B cell (primary cell): ENCODE results near the gene CFAP97D2. TPM values are rescaled to one million over a fixed set of nuclear protein-coding genes. Genes with fewer than 3 reads are reported as not detected.

Experiments used
- ATAC-seq: fragments of 200-7000 bp; cut with Tn5 transposase; one replicate; pipeline ENCODE4 v1.10.0; 2021; ENCODE audit warnings: low read depth, mild to moderate bottlenecking, moderate number of reproducible peaks, moderate library complexity
- CTCF ChIA-PET: fragments of 350-600 bp; sonication (Branson Sonifier 250); formaldehyde crosslinking; loops from one replicate; lab custom pipeline; 2021; ENCODE audit warnings: antibody characterized with exemption, inconsistent platforms; lab: Charles Lee
- POLR2A ChIA-PET: fragments of 350-600 bp; sonication (Branson Sonifier 250); formaldehyde crosslinking; loops from one replicate; lab custom pipeline; 2021; ENCODE audit warnings: antibody characterized with exemption; lab: Charles Lee
- DNase-seq: peaks from one replicate; pipeline ENCODE4 v3.0.0; 2013
- H2AFZ ChIP-seq: 2 replicates; pipeline ENCODE4 v1.6.1; 2012; ENCODE audit warnings: mild to moderate bottlenecking, low read depth, low read length; ENCODE audit not compliant: insufficient read depth, poor library complexity, severe bottlenecking
- H3K27ac ChIP-seq, 2 donors: 1 replicate in 1 of 2; 2 replicates in 1 of 2; pipeline ENCODE4 v1.5.1; 2012 to 2013; ENCODE audit warnings: low read length in 2 of 2, mild to moderate bottlenecking in 2 of 2, moderate library complexity in 1 of 2
- H3K27me3 ChIP-seq, 4 experiments: fragments of 200-600 bp in 1 of 4; sonication (generic) in 1 of 4; replicated peaks in 1 of 4; 1 replicate in 2 of 4; 2 replicates in 2 of 4; pipeline versions ENCODE4 v1.6.1 to v1.7.0; 2013 to 2016; ENCODE audit warnings: low read length in 3 of 4, mild to moderate bottlenecking in 2 of 4, mixed read lengths in 1 of 4, moderate library complexity in 1 of 4; ENCODE audit not compliant: insufficient read depth in 4 of 4, control insufficient read depth in 3 of 4; ENCODE audit errors: control extremely low read depth in 1 of 4
- H3K36me3 ChIP-seq, 2 experiments: replicated peaks in 1 of 2; 1 replicate in 1 of 2; 2 replicates in 1 of 2; pipeline versions ENCODE4 v1.6.1 to v1.7.1; 2013; ENCODE audit warnings: low read length in 1 of 2; ENCODE audit not compliant: insufficient read depth in 2 of 2, control insufficient read depth in 1 of 2; ENCODE audit errors: control extremely low read depth in 1 of 2, extremely low read depth in 1 of 2
- H3K4me1 ChIP-seq, 2 donors: fragments of 200-600 bp in 1 of 2; sonication (generic) in 1 of 2; 1 replicate in 1 of 2; 2 replicates in 1 of 2; pipeline versions ENCODE4 v1.5.1 to v1.6.1; 2013 to 2017; ENCODE audit warnings: low read length in 2 of 2; ENCODE audit not compliant: control insufficient read depth in 2 of 2, insufficient read depth in 2 of 2
- H3K4me2 ChIP-seq: replicated peaks from 2 replicates; pipeline ENCODE3; 2012; ENCODE audit warnings: mild to moderate bottlenecking, low read depth, low read length; ENCODE audit not compliant: poor library complexity, severe bottlenecking
- H3K4me3 ChIP-seq, 5 experiments: fragments of 200-600 bp in 1 of 5; sonication (generic) in 1 of 5; 1 replicate in 3 of 5; 2 replicates in 2 of 5; pipeline versions ENCODE4 v1.5.1 to v1.7.0; 2011 to 2016; ENCODE audit warnings: low read length in 4 of 5, mild to moderate bottlenecking in 4 of 5, low read depth in 2 of 5, control low read depth in 1 of 5, moderate library complexity in 1 of 5; ENCODE audit not compliant: insufficient read depth in 1 of 5; ENCODE audit errors: control extremely low read depth in 1 of 5, extremely low read depth in 1 of 5
- H3K79me2 ChIP-seq: fragments of 200-600 bp; sonication (generic); one replicate; pipeline ENCODE4 v1.6.0; 2016; ENCODE audit warnings: low read length; ENCODE audit not compliant: control insufficient read depth, insufficient read depth
- H3K9ac ChIP-seq: fragments of 200-600 bp; sonication (generic); 2 replicates; pipeline ENCODE4 v1.6.1; 2017; ENCODE audit warnings: mild to moderate bottlenecking, low read length, moderate library complexity
- H3K9me3 ChIP-seq, 3 donors: one replicate each; pipeline versions ENCODE4 v1.6.1 to v1.7.1; 2013; ENCODE audit warnings: low read length in 2 of 3; ENCODE audit not compliant: control insufficient read depth in 2 of 3, insufficient read depth in 1 of 3; ENCODE audit errors: control extremely low read depth in 1 of 3
- H4K20me1 ChIP-seq: 2 replicates; pipeline ENCODE4 v1.6.0; 2012; ENCODE audit warnings: mild to moderate bottlenecking, low read length; ENCODE audit not compliant: insufficient read depth, control insufficient read depth, poor library complexity, severe bottlenecking
- H3K27ac Mint-ChIP-seq: one replicate; pipeline ENCODE4 v1.8.0; 2021; ENCODE audit warnings: mixed read lengths
- H3K27me3 Mint-ChIP-seq: one replicate; pipeline ENCODE4 v1.8.0; 2021; ENCODE audit warnings: mixed read lengths
- H3K4me1 Mint-ChIP-seq: one replicate; pipeline ENCODE4 v1.8.0; 2021; ENCODE audit warnings: mixed read lengths
- H3K4me3 Mint-ChIP-seq: one replicate; pipeline ENCODE4 v1.8.0; 2021; ENCODE audit warnings: mixed read lengths
- H3K9me3 Mint-ChIP-seq: one replicate; pipeline ENCODE4 v1.8.0; 2022; ENCODE audit warnings: mixed read lengths; ENCODE audit not compliant: insufficient read depth
- EZH2 ChIP-seq: IDR thresholded peaks from 2 replicates; pipeline ENCODE4 v1.6.1; 2012; ENCODE audit warnings: borderline replicate concordance, low read depth, mild to moderate bottlenecking, moderate library complexity, low read length; ENCODE audit not compliant: insufficient read depth, poor library complexity, severe bottlenecking
- WGBS: methylation state at CpG from one replicate; pipeline ENCODE4 v1.1.5; 2013; ENCODE audit warnings: missing lambda C conversion rate; ENCODE audit not compliant: insufficient coverage; 5-methylcytosine and 5-hydroxymethylcytosine counted together
- intact Hi-C: fragments of 100-400 bp; cut with micrococcal nuclease; formaldehyde crosslinking; loops from one replicate; pipeline ENCODE4 v1.10.0; 2022
- polyA plus RNA-seq: library from polyadenylated mRNA; depleted of rRNA; stranded (reverse); fragments of >200 nt; gene quantifications from 2 replicates; pipeline ENCODE4 v1.2.3, GENCODE V29; 2012
- total RNA-seq, 2 donors: library from RNA; stranded (reverse); fragments of 120-200 nt in 1 of 2; gene quantifications; 1 replicate in 1 of 2; 2 replicates in 1 of 2; pipeline versions ENCODE4 v1.2.3 to v1.2.4, GENCODE V29; 2013 to 2022
- TF ChIP-seq, protein P1 (sequence below): fragments of 200-600 bp; IDR thresholded peaks from one replicate; pipeline ENCODE4 v1.8.0; 2022; ENCODE audit warnings: antibody characterized with exemption, mild to moderate bottlenecking

The CFAP97D2 gene
- total and polyA plus RNA-seq, 2 donors (not counting 1 experiment from before 2014, with no cell fraction given): 0.09 to 0.22 TPM

GRCh38 chr13:114129649-114130062 lies 49.4 kb upstream of the CFAP97D2 start:
- peak overlapping the region; percentile 95 for H3K4me2 ChIP-seq
- peak overlapping the region; percentile 100 for H3K4me3 Mint-ChIP-seq
- peak overlapping the region; percentile 81 to 90 for H3K27ac ChIP-seq
- no peaks in the 10 kb centered on the region for H3K27me3 Mint-ChIP-seq
- ATAC-seq: no peak
- H3K4me3 ChIP-seq: peak overlapping the region in 3 of 5 experiments; percentile 82 to 95 (median 92)
- peaks cover 67 to 73% of the 10 kb centered on the region in 2 donors for H3K4me1 ChIP-seq
- peaks cover 61% of the 10 kb centered on the region for H3K79me2 ChIP-seq
- H3K4me1 Mint-ChIP-seq: peaks cover 79% of the 10 kb centered on the region
- no peak overlapping the region for H2AFZ ChIP-seq
- no peaks in the 10 kb centered on the region for H3K9me3 Mint-ChIP-seq
- intact Hi-C loops: loop anchor here (1.0 to 5.0 kb wide), 3 partner anchors 11 to 312 kb away; no protein-coding TSS in a partner anchor
- H3K9ac ChIP-seq: peak overlapping the region; percentile 88
- H3K9me3 ChIP-seq: peaks cover 0 to 7% (median 0%) of the 10 kb centered on the region in 3 donors
- H3K36me3 ChIP-seq: peaks cover 0 to 11% of the 10 kb centered on the region in 2 experiments
- CTCF ChIA-PET: interaction anchor here (1.1 to 3.2 kb wide), 4 partner anchors 11 to 97 kb away, joined by 3 to 13 read pairs (median 4); no protein-coding TSS in a partner anchor
- no peaks in the 10 kb centered on the region for H3K27me3 ChIP-seq
- peaks cover 61% of the 10 kb centered on the region for H4K20me1 ChIP-seq
- WGBS: 79% methylated on average over 9 of the region's 9 CpGs
- TF ChIP-seq, protein P1, sequence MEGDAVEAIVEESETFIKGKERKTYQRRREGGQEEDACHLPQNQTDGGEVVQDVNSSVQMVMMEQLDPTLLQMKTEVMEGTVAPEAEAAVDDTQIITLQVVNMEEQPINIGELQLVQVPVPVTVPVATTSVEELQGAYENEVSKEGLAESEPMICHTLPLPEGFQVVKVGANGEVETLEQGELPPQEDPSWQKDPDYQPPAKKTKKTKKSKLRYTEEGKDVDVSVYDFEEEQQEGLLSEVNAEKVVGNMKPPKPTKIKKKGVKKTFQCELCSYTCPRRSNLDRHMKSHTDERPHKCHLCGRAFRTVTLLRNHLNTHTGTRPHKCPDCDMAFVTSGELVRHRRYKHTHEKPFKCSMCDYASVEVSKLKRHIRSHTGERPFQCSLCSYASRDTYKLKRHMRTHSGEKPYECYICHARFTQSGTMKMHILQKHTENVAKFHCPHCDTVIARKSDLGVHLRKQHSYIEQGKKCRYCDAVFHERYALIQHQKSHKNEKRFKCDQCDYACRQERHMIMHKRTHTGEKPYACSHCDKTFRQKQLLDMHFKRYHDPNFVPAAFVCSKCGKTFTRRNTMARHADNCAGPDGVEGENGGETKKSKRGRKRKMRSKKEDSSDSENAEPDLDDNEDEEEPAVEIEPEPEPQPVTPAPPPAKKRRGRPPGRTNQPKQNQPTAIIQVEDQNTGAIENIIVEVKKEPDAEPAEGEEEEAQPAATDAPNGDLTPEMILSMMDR: no peak
- no peak for TF ChIP-seq EZH2
- POLR2A ChIA-PET: interaction anchor here (1.6 kb wide), 2 partner anchors 17 to 19 kb away, joined by 4 to 5 read pairs; no protein-coding TSS in a partner anchor
- peak; percentile 39 for DNase-seq
- H3K27ac Mint-ChIP-seq: peak overlapping the region; percentile 87
